Tibial nerve (tissue), 4 donors: ENCODE measurements around the gene RIC1. TPM values are rescaled to one million over a fixed set of nuclear protein-coding genes. Genes with fewer than 3 reads are reported as not detected.
"Not testable (repeated sequence)": the region's sequence is repeated elsewhere in the genome, so short reads cannot be mapped to it uniquely, and the experiment has no call there.

Experiments used
- DNase-seq, 2 donors: peaks; one replicate each; pipeline ENCODE4 v3.0.0-alpha.2; 2019; ENCODE audit warnings: low spot score in 2 of 2
- H3K27ac ChIP-seq, 4 donors: fragments of 200-600 bp; sonication (generic) in 3 of 4; one replicate each; pipeline ENCODE4 v1.5.1; 2017 to 2019; ENCODE audit warnings: mild to moderate bottlenecking in 1 of 4
- H3K27me3 ChIP-seq, 2 donors: fragments of 200-600 bp; sonication (generic) in 1 of 2; one replicate each; pipeline versions ENCODE4 v1.5.1 to v1.6.0; 2017 to 2019
- H3K36me3 ChIP-seq, 3 donors: fragments of 200-600 bp; sonication (generic); one replicate each; pipeline ENCODE4 v1.5.1; 2018 to 2019
- H3K4me1 ChIP-seq, 4 donors: fragments of 200-600 bp; sonication (generic) in 3 of 4; one replicate each; pipeline ENCODE4 v1.5.1; 2017 to 2019
- H3K4me3 ChIP-seq, 4 donors: fragments of 200-600 bp; sonication (generic) in 3 of 4; one replicate each; pipeline ENCODE4 v1.5.1; 2017 to 2019; ENCODE audit warnings: mild to moderate bottlenecking in 1 of 4, moderate library complexity in 1 of 4
- H3K9me3 ChIP-seq, 4 donors: fragments of 200-600 bp; sonication (generic) in 3 of 4; one replicate each; pipeline ENCODE4 v1.5.1; 2017 to 2019
- CTCF ChIP-seq, 5 experiments: fragments of 200-600 bp in 3 of 5; fragments of 450-650 bp in 2 of 5; sonication (generic) in 3 of 5; IDR thresholded peaks; one replicate each; pipeline ENCODE4 v1.5.1; 2016 to 2019; ENCODE audit warnings: antibody characterized with exemption in 5 of 5, mild to moderate bottlenecking in 3 of 5, moderate library complexity in 2 of 5
- EP300 ChIP-seq, 2 donors: sonication (generic); formaldehyde crosslinking; IDR thresholded peaks; one replicate each; pipeline ENCODE4 v1.6.1; 2017; ENCODE audit warnings: antibody characterized with exemption in 2 of 2, mild to moderate bottlenecking in 1 of 2
- POLR2A ChIP-seq, 2 donors: fragments of 450-650 bp; IDR thresholded peaks; one replicate each; pipeline ENCODE4 v1.6.1; 2017; ENCODE audit warnings: antibody characterized with exemption in 2 of 2, mild to moderate bottlenecking in 2 of 2, moderate library complexity in 2 of 2
- whole genome bisulfite sequencing, 2 donors: methylation state at CpG; one replicate each; pipeline ENCODE4 v1.1.5; 2018; 5-methylcytosine and 5-hydroxymethylcytosine counted together
- total RNA-seq, 4 donors: library from RNA; depleted of rRNA; stranded (reverse); fragments of >200 nt; gene quantifications; one replicate each; pipeline ENCODE4 v1.1.0, GENCODE V29; 2016

The RIC1 gene
- total RNA-seq, 4 donors from 2014 or later, result 41.0 to 45.9 (median 43.4) TPM

DNA sequence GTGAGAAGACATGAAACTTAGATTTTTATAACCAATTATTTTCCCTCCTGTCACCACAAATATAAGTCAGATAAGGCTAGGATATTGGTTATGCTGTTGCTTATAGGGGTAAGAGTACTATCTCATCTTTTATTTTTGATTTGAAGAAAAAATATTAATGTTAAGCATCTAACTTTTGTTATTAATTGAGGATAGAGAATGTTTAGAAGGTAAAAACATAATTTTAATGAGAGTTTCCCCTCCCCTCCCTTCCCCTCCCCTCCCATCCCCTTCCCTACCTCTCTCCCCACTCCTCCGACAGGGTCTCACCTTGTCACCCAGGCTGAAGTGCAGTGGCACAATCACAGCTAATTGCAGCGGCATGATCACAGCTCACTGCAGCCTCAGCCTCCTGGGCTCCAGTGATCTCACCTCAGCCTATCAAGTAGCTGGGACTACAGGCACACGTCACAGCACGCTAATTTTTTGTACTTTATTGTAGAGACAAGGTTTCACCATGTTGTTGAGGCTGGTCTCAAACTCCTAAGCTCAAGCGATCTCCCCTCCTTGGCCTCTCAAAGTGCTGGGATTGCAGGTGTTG lies 86.7 kb downstream of the RIC1 start:
- TF ChIP-seq CTCF (IDR thresholded peaks at IDR 0.05) (no peak), POLR2A (IDR thresholded peaks at IDR 0.05) (no peak), EP300 (IDR thresholded peaks at IDR 0.05) (no peak)
- Histone ChIP-seq H3K9me3 (peaks cover 0 to 11% (median 0%) of the 10 kb centered on the region in 4 donors), H3K36me3 (peaks cover 0 to 78% (median 0%) of the 10 kb centered on the region in 3 donors), H3K27ac (no peak overlapping the region), H3K4me3 (no peak overlapping the region), H3K4me1 (peaks cover 0 to 6% (median 0%) of the 10 kb centered on the region in 4 donors), H3K27me3 (no peaks in the 10 kb centered on the region)
- DNase-seq, result no peak
- 97 to 99% methylated on average over 5 of the region's 5 CpGs for WGBS, 2 donors

GRCh38 chr9:5717434-5717833 lies 88.5 kb downstream of the RIC1 start:
- not testable (repeated sequence) for H3K27ac ChIP-seq, H3K4me1 ChIP-seq, DNase-seq, H3K27me3 ChIP-seq, H3K4me3 ChIP-seq
- peaks cover 0 to 11% (median 0%) of the 10 kb centered on the region in 4 donors for H3K9me3 ChIP-seq
- 92 to 99% methylated on average over 10 of the region's 10 CpGs for WGBS, 2 donors
- H3K36me3 ChIP-seq, result peaks cover 0 to 78% (median 0%) of the 10 kb centered on the region in 3 donors

GRCh38 chr9:5718296-5719032 lies 89.6 kb downstream of the RIC1 start:
- Histone ChIP-seq H3K27ac (no peak overlapping the region), H3K4me3 (no peak overlapping the region), H3K27me3 (no peaks in the 10 kb centered on the region), H3K9me3 (peaks cover 0 to 11% (median 0%) of the 10 kb centered on the region in 4 donors), H3K36me3 (peaks cover 0 to 77% (median 6%) of the 10 kb centered on the region in 3 donors), H3K4me1 (peaks cover 0 to 6% (median 0%) of the 10 kb centered on the region in 4 donors)
- TF ChIP-seq POLR2A (IDR thresholded peaks at IDR 0.05) (no peak), CTCF (IDR thresholded peaks at IDR 0.05) (no peak), EP300 (IDR thresholded peaks at IDR 0.05) (no peak)
- no peak for DNase-seq

DNA sequence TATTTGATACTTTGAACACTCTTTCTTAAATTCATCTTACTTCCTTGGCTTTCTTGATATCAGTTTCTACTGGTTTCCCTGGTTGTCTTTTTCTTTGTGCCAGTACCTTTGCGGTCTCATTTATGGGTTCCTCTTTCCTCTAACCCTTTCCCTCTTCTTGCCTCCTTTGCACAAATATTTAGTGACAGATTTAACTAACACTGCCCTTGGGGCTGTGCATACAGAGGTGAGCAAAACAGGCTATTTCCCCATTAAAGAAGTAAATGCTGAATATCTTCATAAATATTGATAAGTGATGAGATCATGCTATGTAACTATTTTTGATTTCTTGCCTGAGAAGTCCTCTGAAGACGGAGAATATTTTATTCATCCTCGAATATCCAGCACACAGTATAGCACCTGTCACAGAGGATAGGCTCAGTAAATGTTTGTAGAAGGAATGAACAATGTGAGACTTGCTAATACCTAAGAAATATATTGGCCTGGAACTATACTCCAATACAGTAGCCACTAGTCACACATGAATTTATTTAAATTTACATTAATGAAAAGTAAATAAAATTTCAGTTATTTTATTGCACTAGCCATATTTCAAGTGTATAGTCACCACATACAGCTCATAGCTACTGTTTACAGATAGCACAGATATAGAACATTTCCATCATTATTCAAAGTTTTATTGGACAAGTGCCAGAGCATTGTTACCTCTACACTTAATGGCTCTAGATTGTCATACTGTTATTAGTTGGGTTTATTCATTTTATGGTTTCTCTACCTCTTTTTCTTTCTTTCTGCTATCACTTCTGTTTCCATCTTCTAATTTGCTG lies 90.4 kb downstream of the RIC1 start:
- Histone ChIP-seq H3K4me1 (peaks cover 0 to 6% (median 0%) of the 10 kb centered on the region in 4 donors), H3K36me3 (peaks cover 0 to 70% (median 6%) of the 10 kb centered on the region in 3 donors)
- WGBS, 2 donors, result 61 to 76% methylated on average over 3 of the region's 3 CpGs

More for the DNA sequence above, 90.4 kb downstream of the RIC1 start:
- TF ChIP-seq EP300 (IDR thresholded peaks at IDR 0.05), result no peak
- no peak for TF ChIP-seq CTCF (IDR thresholded peaks at IDR 0.05)
- TF ChIP-seq POLR2A (IDR thresholded peaks at IDR 0.05), result no peak
- DNase-seq, result no peak
- no peak overlapping the region for H3K4me3 ChIP-seq
- H3K27me3 ChIP-seq, result no peaks in the 10 kb centered on the region
- H3K27ac ChIP-seq, result no peak overlapping the region
- peaks cover 0 to 11% (median 0%) of the 10 kb centered on the region in 4 donors for H3K9me3 ChIP-seq
